ENCODE measurements around the gene CPSF3.

Gene CPSF3

DNA sequence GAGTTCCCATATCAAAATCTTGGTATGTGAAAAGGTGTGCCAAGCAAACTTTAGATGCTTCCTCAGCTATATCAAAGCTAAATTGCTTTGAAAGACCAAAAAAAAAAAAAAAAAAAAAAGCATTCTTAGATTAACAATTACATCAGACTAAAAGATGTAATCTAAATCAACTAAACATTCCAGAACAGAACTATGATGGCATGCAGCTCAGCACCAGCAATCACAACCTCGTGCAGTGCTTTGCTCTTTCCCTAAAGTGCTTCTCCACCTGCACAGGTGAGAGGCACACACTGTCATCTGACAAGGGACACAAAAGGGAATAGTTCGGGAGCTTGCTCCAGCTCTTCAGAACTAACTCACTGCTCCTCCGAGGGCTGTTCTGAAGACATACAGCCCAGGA lies 94.7 kb downstream of the CPSF3 start:
- no peak for DNase-seq (ENCODE audit: low spot score)

DNA sequence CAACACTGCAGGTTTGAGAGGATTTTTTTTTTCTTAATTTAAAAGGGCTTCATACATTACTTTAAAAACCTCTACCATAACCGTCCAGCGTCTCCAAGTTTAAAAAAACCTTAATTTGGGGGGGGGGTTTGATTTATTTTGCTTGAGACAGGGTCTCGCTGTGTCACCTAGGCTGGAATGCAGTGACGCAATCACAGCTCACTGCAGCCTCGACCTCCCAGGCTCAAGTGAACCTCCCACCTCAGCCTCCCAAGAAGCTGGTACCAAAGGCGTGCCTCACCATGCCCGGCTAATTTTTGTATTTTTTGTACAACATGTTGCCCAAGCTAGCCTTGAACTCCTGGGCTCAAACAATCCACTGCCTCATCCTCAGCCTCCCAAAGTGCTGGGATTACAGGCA lies 95.3 kb downstream of the CPSF3 start:
- DNase-seq (ENCODE audit: low spot score), result no peak

DNA sequence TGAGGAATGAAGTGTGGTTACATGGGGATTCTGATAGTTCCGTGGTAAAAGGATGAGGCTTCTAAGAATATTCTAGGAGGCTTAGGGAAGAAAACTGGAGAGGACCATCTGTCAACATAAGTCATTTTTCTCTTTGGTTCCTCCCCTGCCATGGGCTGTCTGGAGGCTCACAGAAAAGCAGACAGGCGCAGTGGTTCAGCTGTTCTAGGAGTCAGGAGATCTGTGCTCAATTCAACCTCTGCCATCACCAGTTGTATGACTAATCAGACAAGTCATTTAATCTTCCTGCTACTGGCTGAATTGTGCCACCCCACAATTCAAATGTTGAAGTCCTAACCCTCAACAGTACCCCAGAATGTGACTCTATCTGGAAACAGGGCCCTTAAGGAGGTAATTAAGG lies 95.8 kb downstream of the CPSF3 start:
- DNase-seq (ENCODE audit: low spot score), result no peak
